HepG2 (cell line): ENCODE measurements around the gene CFAP99. TPM values are rescaled to one million over a fixed set of nuclear protein-coding genes. Genes with fewer than 3 reads are reported as not detected.

Experiments used
- ATAC-seq: fragments of 200-7000 bp; cut with Tn5 transposase; 3 replicates; pipeline ENCODE4 v1.9.1; 2020; ENCODE audit warnings: mild to moderate bottlenecking, moderate library complexity
- BruUV-seq: library from RNA; stranded (reverse); fragments of 400-500 nt; replicated peaks from 2 replicates; lab custom pipeline; 2021; lab: Mats Ljungman, UMichigan
- CTCF ChIA-PET: fragments of 300-600 bp; formaldehyde crosslinking; extraction: SDS; loops from one replicate; lab custom pipeline; 2021; ENCODE audit warnings: low total read pairs, inconsistent platforms, low intra/inter-chr PET ratio; lab: Yijun Ruan, JAX
- POLR2A ChIA-PET: fragments of 350-600 bp; sonication (Branson Sonifier 250); formaldehyde crosslinking; loops from one replicate; lab custom pipeline; 2020; ENCODE audit warnings: antibody characterized with exemption, inconsistent platforms; lab: Yijun Ruan, JAX
- DNase-seq: peaks from one replicate; pipeline ENCODE4 v3.0.0-alpha.2; 2015; ENCODE audit warnings: low spot score
- FAIRE-seq: peaks from 3 replicates; lab custom pipeline; 2011; peaks lifted over from hg19 to GRCh38; lab: Jason Lieb, UNC
- H2AFZ ChIP-seq: one replicate; pipeline ENCODE4 v1.6.1; 2011; ENCODE audit warnings: low read length, inconsistent platforms
- H3K27ac ChIP-seq: fragments of 300-600 bp; 3 replicates; pipeline ENCODE4 v1.8.0; 2011; ENCODE audit warnings: mixed run types, mild to moderate bottlenecking, mixed read lengths, low read length, inconsistent platforms; ENCODE audit not compliant: insufficient read depth; ENCODE audit errors: extremely low read length
- H3K27me3 ChIP-seq, 2 experiments: fragments of 200-600 bp in 1 of 2; 2 replicates in 1 of 2; 3 replicates in 1 of 2; pipeline versions ENCODE4 v1.6.0 to v1.8.0; 2011; ENCODE audit warnings: low read length in 2 of 2, mild to moderate bottlenecking in 2 of 2, moderate library complexity in 2 of 2, inconsistent platforms in 1 of 2; ENCODE audit not compliant: insufficient read depth in 2 of 2, control insufficient read depth in 1 of 2
- H3K36me3 ChIP-seq, 2 experiments: fragments of 200-600 bp in 1 of 2; replicated peaks in 1 of 2; 2 replicates in 1 of 2; 3 replicates in 1 of 2; pipeline versions ENCODE4 v1.5.1 to v1.8.0; 2011; ENCODE audit warnings: low read length in 2 of 2, inconsistent platforms in 1 of 2; ENCODE audit not compliant: insufficient read depth in 2 of 2, control insufficient read depth in 1 of 2
- H3K4me1 ChIP-seq: 2 replicates; pipeline ENCODE4 v1.5.1; 2012; ENCODE audit warnings: low read length, inconsistent platforms; ENCODE audit not compliant: insufficient read depth
- H3K4me2 ChIP-seq: 2 replicates; pipeline ENCODE4 v1.6.0; 2011; ENCODE audit warnings: low read depth, low read length, inconsistent platforms
- H3K4me3 ChIP-seq, 3 experiments: fragments of 200-600 bp in 1 of 3; sonication (generic), shearing (Covaris generic) in 1 of 3; replicated peaks in 1 of 3; 2 replicates each; pipeline ENCODE4 v1.5.1; 2011 to 2016; ENCODE audit warnings: low read length in 3 of 3, inconsistent platforms in 2 of 3, low read depth in 2 of 3, mild to moderate bottlenecking in 2 of 3, control low read depth in 1 of 3, mixed read lengths in 1 of 3; ENCODE audit not compliant: insufficient read depth in 1 of 3
- H3K79me2 ChIP-seq: one replicate; pipeline ENCODE4 v1.6.1; 2011; ENCODE audit warnings: low read length, inconsistent platforms; ENCODE audit not compliant: insufficient read depth
- H3K9ac ChIP-seq: 2 replicates; pipeline ENCODE4 v1.6.0; 2011; ENCODE audit warnings: mild to moderate bottlenecking, low read depth, low read length, inconsistent platforms; ENCODE audit not compliant: insufficient read depth
- H3K9me3 ChIP-seq: 2 replicates; pipeline ENCODE4 v1.5.1; 2012; ENCODE audit warnings: mild to moderate bottlenecking, low read length
- H4K20me1 ChIP-seq: 2 replicates; pipeline ENCODE4 v1.6.0; 2011; ENCODE audit warnings: inconsistent platforms, mild to moderate bottlenecking, low read length, moderate library complexity; ENCODE audit not compliant: insufficient read depth
- FLYWCH1 ChIP-seq: sonication (generic); formaldehyde crosslinking; IDR thresholded peaks from 2 replicates; pipeline ENCODE4 v1.8.1; 2023; ENCODE audit warnings: mild to moderate bottlenecking, missing genetic modification reagents
- SNAI1 ChIP-seq: sonication (generic); formaldehyde crosslinking; IDR thresholded peaks from 2 replicates; pipeline ENCODE4 v1.5.0; 2020; ENCODE audit warnings: mild to moderate bottlenecking, missing genetic modification reagents, borderline replicate concordance
- XBP1 ChIP-seq: sonication (generic); formaldehyde crosslinking; IDR thresholded peaks from 2 replicates; pipeline ENCODE4 v1.5.0; 2020; ENCODE audit warnings: missing genetic modification reagents
- ZFY ChIP-seq: sonication (generic); formaldehyde crosslinking; IDR thresholded peaks from 2 replicates; pipeline ENCODE4 v1.4.0; 2020; ENCODE audit warnings: missing genetic modification reagents
- ZNF17 ChIP-seq: sonication (generic); formaldehyde crosslinking; IDR thresholded peaks from 2 replicates; pipeline ENCODE4 v1.5.0; 2020; ENCODE audit warnings: mild to moderate bottlenecking, missing genetic modification reagents
- WGBS: methylation state at CpG from one replicate; pipeline ENCODE4 v1.1.6; 2017; ENCODE audit warnings: low lambda C conversion rate; 5-methylcytosine and 5-hydroxymethylcytosine counted together
- in situ Hi-C: cut with HindIII; loops from 2 replicates; pipeline ENCODE4 v1.10.0; 2017; ENCODE audit warnings: low pct_unique_long_range_greater_than_20kb; ENCODE audit not compliant: extremely low pct_ligation_motif_present
- intact Hi-C: fragments of 100-400 bp; cut with micrococcal nuclease; formaldehyde crosslinking; loops from one replicate; pipeline ENCODE4 v1.10.0; 2022; ENCODE audit not compliant: unreplicated experiment
- polyA plus RNA-seq, 8 experiments: library from polyadenylated mRNA; depleted of rRNA in 3 of 8; stranded (reverse) in 7 of 8; unstranded in 1 of 8; fragments of >200 nt; fragmentation: Illumina TruSeq in 4 of 8; extraction: Trizol in 4 of 8; gene quantifications; 2 replicates each; pipeline versions ENCODE4 v1.2.1 to v1.2.3, GENCODE V29; 2011 to 2016; ENCODE audit warnings: low read depth in 4 of 8, missing spikeins in 1 of 8, mixed read lengths in 1 of 8; ENCODE audit not compliant: insufficient read depth in 1 of 8
- total RNA-seq, 5 experiments: library from RNA; depleted of rRNA; stranded (reverse); fragments of >200 nt; fragmentation: Illumina TruSeq; extraction: Trizol; gene quantifications; 2 replicates each; pipeline ENCODE4 v1.2.3, GENCODE V29; 2016; ENCODE audit warnings: low read depth in 1 of 5
- TF ChIP-seq, protein P1 (sequence below): sonication (generic); formaldehyde crosslinking; IDR thresholded peaks from 2 replicates; pipeline ENCODE4 v1.4.0; 2020; ENCODE audit warnings: missing genetic modification reagents
- TF ChIP-seq, protein P2 (sequence below): sonication (generic); formaldehyde crosslinking; IDR thresholded peaks from 2 replicates; pipeline ENCODE4 v1.8.0; 2022; ENCODE audit warnings: mild to moderate bottlenecking, missing genetic modification reagents, moderate library complexity
- TF ChIP-seq, protein P3 (sequence below): sonication (generic); formaldehyde crosslinking; IDR thresholded peaks from 2 replicates; pipeline ENCODE4 v1.8.0; 2022; ENCODE audit warnings: mild to moderate bottlenecking, missing genetic modification reagents, borderline replicate concordance

CFAP99 gene
- total and polyA plus RNA-seq, 2 of the 13 experiments (the other 11 are each of a cell fraction or from before 2014, with no cell fraction given), result not detected

DNA sequence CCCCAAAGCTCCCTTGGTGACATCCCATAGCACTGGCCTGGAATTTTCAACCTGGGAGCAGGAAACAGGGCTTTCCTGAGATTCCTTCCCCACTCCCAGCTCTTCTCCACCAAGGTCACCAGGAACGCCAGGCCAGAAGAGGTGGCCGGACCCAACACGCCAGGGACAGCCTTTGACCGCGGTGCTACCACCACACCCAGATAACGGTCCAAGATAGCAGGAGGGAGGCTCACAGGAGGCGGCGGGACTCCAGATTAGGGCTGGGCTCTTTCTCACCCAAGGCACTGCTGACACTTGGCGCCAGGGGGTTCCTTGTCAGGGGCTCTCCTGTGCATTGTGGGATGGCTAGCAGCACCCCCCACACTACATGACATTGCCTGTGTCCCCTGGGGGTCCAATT, 23.2 kb upstream of the CFAP99 start:
- Histone ChIP-seq H3K27ac (no peak overlapping the region), H3K27me3 (peaks cover 5 to 66% of the 10 kb centered on the region in 2 experiments), H4K20me1 (no peaks in the 10 kb centered on the region), H3K9me3 (no peaks in the 10 kb centered on the region), H3K4me2 (no peak overlapping the region), H3K79me2 (no peaks in the 10 kb centered on the region), H3K4me3 (no peak overlapping the region), H3K36me3 (no peaks in the 10 kb centered on the region), H3K4me1 (peaks cover 20% of the 10 kb centered on the region), H3K9ac (no peak overlapping the region)
- ATAC-seq, result no peak; the same call in 2 of the 3 replicates
- intact Hi-C loops (no loop called here), in situ Hi-C loops (no loop called here)
- no peak for FAIRE-seq
- no TSS peak for BruUV-seq
- whole genome bisulfite sequencing, result 33% methylated on average over 1 of the region's 9 CpGs
- POLR2A ChIA-PET, result no interaction called here
- DNase-seq, result no peak
- TF ChIP-seq, protein P1, sequence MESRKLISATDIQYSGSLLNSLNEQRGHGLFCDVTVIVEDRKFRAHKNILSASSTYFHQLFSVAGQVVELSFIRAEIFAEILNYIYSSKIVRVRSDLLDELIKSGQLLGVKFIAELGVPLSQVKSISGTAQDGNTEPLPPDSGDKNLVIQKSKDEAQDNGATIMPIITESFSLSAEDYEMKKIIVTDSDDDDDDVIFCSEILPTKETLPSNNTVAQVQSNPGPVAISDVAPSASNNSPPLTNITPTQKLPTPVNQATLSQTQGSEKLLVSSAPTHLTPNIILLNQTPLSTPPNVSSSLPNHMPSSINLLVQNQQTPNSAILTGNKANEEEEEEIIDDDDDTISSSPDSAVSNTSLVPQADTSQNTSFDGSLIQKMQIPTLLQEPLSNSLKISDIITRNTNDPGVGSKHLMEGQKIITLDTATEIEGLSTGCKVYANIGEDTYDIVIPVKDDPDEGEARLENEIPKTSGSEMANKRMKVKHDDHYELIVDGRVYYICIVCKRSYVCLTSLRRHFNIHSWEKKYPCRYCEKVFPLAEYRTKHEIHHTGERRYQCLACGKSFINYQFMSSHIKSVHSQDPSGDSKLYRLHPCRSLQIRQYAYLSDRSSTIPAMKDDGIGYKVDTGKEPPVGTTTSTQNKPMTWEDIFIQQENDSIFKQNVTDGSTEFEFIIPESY, result peak; percentile 68; the same call in 1 of the 2 replicates
- TF ChIP-seq, protein P2, sequence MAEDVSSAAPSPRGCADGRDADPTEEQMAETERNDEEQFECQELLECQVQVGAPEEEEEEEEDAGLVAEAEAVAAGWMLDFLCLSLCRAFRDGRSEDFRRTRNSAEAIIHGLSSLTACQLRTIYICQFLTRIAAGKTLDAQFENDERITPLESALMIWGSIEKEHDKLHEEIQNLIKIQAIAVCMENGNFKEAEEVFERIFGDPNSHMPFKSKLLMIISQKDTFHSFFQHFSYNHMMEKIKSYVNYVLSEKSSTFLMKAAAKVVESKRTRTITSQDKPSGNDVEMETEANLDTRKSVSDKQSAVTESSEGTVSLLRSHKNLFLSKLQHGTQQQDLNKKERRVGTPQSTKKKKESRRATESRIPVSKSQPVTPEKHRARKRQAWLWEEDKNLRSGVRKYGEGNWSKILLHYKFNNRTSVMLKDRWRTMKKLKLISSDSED (CRISPR knock-in tag), result no peak
- TF ChIP-seq, all 625 proteins: peak for 1
- no peak overlapping the region for H2AFZ ChIP-seq
- CTCF ChIA-PET, result no interaction called here

DNA sequence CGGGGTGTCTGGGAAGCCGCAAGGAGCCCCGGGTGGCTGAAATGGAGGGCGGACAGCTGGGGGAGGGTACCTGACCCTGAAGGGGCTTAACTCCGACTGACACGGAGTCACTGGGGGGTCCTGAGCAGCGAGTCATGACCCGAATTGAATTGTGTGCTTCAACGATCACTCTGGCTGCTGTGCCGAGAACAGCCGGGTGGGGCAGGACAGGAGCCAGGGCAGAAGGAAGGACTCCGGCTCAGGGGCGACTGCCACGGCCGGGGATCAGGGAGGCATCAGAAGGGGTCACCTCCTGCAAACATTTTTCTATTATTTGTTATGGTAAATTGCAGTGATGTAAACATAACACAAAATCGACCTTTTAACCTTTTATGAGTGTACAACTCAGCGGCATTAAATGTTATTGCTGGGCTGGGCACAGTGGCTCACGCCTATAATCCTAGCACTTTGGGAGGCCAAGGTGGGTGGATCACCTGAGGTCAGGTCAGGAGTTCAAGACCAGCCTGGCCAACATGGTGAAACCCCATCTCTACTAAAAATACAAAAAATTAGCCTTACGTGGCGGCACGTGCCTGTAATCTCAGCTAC, 21.9 kb upstream of the CFAP99 start:
- intact Hi-C loops, result no loop called here
- ATAC-seq, result peak; percentile 57

More for the DNA sequence above, 21.9 kb upstream of the CFAP99 start:
- FAIRE-seq (no peak), DNase-seq (no peak)
- TF ChIP-seq XBP1 (CRISPR knock-in tag) (no peak), SNAI1 (no peak), ZNF17 (CRISPR knock-in tag) (no peak), ZFY (CRISPR knock-in tag) (no peak), FLYWCH1 (no peak)
- TF ChIP-seq, protein P3, sequence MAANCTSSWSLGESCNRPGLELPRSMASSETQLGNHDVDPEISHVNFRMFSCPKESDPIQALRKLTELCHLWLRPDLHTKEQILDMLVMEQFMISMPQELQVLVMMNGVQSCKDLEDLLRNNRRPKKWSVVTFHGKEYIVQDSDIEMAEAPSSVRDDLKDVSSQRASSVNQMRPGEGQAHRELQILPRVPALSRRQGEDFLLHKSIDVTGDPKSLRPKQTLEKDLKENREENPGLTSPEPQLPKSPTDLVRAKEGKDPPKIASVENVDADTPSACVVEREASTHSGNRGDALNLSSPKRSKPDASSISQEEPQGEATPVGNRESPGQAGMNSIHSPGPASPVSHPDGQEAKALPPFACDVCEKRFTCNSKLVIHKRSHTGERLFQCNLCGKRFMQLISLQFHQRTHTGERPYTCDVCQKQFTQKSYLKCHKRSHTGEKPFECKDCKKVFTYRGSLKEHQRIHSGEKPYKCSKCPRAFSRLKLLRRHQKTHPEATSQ, result no peak
- Histone ChIP-seq H3K4me1 (peaks cover 18% of the 10 kb centered on the region), H3K36me3 (no peaks in the 10 kb centered on the region), H3K4me2 (no peak overlapping the region), H3K9ac (no peak overlapping the region), H3K79me2 (no peaks in the 10 kb centered on the region), H3K27ac (no peak overlapping the region), H3K27me3 (peaks cover 10 to 72% of the 10 kb centered on the region in 2 experiments; a peak in 4 of 5 replicates), H3K4me3 (no peak overlapping the region), H4K20me1 (no peaks in the 10 kb centered on the region), H2AFZ (no peak overlapping the region), H3K9me3 (no peaks in the 10 kb centered on the region)
- WGBS, result 26% methylated on average over 15 of the region's 21 CpGs
- BruUV-seq, result no TSS peak
- ChIA-PET POLR2A (no interaction called here), CTCF (no interaction called here)
- in situ Hi-C loops, result no loop called here
